GM21360 (cell line): ENCODE measurements around the gene AGXT2.

Source experiments
- ATAC-seq: cut with Tn5 transposase; IDR thresholded peaks from one replicate; pipeline ENCODE4 v1.9.1; 2021; ENCODE audit warnings: mild to moderate bottlenecking, moderate library complexity; ENCODE audit not compliant: unreplicated experiment

Gene AGXT2

GRCh38 chr5:35016174-35017051 is 31.3 kb downstream of the AGXT2 start:
- ATAC-seq = peak; percentile 54

- no peak for ATAC-seq
These were observed 32.7 kb downstream of the AGXT2 start for GRCh38 chr5:35015063-35015462.

DNA sequence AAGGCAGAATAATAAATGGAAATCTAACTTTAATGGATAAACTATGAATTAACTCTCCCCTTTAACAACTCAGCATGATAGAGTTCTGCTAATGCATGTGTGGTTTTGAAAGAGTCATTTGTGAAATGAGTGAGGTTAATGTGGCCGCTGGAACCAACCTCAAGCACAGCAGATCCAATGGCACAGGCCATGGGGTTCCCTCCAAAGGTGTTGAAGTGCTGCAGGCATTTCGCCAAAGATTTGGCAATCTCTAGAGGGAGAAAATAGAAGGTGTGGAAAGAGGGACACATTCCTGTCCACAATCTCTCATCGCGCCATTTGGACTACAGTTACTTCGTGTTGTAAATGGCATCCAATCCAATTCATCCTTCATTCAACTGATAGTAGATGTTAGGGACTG is 35.0 kb downstream of the AGXT2 start:
- ATAC-seq = no peak

DNA sequence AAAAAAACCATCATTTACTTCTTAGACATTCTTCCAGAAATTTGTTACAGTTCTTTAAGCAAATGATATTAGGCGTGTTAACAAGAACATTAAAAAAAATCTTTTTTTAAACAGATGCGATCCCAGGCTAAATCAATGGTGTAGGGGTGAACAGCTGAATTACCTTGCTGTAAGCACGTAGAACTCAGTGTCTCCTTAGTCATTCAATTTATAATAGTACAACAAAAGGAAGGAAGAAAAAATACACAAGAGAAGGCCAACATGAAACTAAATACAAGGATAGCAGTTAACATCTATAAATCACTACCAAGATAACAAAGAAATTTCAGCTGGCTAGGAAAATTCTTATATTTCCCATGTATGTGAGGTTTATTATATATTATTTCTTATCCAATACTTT is 35.4 kb downstream of the AGXT2 start:
- no peak for ATAC-seq

DNA sequence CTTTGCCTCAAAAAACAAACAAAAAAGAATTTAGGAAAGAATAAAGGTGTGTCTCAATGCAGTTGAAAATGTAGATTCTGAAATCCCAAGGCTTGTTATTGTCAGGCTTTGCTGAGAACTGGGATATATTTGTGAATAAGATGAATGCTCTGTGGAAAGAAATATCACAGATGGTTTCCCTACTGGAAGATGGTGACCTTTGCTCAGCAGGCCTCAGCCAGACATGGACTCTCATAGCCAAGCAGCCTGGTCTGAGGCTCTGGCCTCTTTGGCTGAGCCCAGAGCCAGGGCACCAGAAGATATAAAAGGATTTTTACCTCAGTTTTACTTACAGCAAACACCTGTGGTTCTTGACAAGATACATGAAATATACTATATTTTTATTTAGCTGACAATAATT is 37.1 kb downstream of the AGXT2 start:
- no peak for ATAC-seq

DNA sequence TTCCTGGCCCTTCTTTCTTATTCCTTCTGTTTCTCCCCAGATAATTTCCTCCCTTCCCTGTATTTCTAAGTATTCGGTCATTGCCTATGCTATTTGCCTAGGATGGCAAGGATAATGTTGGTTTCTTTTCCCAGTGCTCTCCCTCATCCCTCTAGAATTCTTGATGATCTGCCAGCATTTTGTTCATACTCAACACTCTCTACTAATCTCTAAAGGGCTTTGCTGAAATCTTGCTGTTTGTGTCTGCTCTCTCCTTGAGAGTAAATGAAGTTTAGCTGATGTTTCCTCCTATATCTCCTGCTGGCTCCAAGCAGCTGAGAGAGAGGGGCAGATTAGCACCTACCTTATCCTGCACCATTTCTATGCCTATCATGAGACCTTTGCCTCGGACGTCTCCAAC is 38.1 kb downstream of the AGXT2 start:
- no peak for ATAC-seq

GRCh38 chr5:35009019-35009418 is 38.7 kb downstream of the AGXT2 start:
- no peak for ATAC-seq

DNA sequence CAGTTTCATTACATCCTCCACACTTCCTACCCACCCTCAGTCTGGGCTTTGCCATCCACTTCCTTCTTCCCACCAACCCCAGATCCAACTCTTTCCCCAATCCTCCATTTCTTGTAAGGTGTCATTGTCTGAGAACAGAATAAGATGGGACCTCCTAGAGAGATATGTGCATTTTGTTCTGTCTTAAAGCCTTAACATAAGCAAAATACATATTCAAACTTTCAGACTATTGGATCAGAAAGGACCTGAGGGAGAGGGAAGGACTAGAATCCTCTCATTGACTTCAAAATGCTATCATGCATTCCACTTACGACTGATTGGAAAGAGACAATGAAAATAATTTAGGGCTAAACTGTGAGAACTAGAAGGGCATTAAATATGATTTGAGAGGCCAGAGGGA is 43.0 kb downstream of the AGXT2 start:
- ATAC-seq = no peak

DNA sequence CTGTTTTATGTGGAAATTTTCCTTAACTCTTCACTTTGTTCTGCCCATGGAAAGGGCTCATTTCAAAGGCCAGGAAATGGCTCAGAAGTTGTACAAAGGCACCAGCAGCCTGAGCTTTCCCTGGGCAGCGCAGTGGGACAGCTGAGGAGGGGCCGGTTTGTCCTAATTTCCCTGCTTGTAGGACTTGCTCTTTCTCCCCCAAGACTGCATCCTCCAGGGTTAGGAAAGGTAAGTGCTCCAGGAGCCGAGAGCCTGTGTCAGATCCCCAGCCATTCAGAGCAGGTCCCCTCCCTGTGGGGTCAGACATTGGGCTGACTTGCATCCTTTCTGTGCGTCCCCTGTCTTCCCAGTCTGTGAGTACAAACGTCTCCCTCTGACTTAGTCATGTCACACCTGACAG is 43.5 kb downstream of the AGXT2 start:
- ATAC-seq = no peak

DNA sequence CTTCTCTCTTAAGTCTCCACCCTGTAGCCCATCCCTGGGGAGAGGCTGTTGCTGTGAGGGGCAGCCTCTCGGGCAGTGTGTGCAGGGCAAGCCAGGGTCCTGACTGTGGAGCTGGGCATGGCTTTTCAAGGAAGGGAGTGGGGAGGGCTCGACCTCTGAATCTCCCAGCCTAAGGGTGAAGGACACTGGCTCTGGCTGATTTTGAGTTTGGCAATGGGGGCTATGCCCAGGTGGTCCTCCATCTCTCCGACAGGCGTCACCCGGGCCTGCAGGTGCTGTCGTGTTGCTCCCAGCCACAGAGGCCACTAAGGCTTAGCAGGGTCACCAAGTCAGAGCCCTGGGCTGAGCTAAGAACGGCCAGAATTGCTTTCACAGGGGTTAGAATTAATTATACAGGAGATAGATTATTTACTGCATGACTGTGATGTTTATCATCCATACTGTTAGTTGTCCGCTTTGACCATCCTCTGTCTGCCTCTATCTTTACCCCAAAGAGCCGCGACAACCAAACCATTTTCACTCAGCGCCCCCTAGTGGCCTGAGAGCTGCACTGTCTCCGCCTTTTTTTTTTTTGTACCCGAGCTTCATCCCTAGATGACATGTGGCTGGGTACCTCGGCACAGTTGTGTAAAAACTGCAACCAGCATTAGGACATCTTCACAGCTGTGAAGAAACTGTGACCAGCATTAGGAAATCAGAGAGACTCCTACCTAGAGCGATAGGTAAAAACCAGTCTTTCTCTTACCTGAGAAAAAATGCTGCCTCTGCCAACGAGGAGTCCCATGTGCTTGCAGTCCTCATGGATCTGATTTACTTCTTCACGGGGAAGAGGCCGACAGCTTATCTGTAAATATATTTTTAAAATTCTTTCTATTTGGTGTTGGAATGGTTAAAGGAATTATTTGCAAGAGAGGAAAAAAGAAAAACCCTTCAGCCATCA is 44.5 kb downstream of the AGXT2 start:
- peak; percentile 79 for ATAC-seq

- ATAC-seq = no peak
These were observed 45.3 kb downstream of the AGXT2 start for GRCh38 chr5:35002459-35002858.

DNA sequence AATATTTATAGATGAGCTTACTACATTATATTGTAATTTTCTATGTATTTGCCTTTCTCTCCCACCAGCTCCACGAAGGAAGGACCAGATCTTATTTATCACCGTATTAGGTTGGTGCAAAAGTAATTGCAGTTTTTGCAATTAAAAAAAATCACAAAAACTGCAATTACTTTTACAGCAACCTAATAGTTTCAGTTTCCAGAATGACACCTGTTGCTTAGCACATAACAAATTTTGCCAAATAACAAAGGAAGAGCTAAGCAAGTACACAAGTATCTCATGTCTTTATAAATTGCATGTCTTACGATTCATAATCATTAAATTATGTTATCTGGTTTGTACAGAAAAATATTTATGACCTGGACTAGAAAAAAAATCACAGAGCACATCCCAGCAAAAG is 45.9 kb downstream of the AGXT2 start:
- no peak for ATAC-seq

DNA sequence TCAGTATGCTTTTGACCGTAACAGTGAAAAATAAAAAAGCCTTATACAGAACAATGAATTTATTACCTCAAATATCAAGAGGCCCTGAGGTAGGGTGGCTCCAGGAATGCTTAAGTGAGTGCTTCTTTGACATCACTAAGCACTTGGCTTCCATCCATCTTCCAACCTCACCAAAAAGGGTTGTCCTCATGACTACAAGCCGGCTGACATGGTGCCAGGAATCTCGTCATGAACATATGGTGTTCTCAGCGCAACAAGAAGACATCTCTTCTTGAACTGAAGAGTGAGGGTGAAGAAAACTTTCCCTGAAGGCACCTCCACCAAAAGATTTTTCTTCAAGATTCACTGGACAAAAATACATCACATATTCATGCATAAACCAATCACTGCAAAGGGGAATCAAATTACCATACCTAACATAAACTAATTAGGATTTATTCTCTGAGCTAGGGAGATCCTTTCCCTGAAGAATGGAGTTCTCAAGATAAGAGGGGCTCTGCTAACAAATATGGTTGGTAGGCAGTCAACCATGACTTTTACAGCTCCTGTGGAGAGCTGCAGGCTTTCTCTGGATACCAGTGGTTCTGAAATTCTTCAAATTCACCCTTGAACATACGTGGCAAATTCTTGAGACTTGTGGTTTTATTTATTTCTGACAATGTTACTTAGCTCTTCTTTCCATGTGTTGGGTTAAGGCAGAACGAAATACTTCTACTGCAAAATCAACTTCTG is 49.5 kb downstream of the AGXT2 start:
- ATAC-seq = no peak

DNA sequence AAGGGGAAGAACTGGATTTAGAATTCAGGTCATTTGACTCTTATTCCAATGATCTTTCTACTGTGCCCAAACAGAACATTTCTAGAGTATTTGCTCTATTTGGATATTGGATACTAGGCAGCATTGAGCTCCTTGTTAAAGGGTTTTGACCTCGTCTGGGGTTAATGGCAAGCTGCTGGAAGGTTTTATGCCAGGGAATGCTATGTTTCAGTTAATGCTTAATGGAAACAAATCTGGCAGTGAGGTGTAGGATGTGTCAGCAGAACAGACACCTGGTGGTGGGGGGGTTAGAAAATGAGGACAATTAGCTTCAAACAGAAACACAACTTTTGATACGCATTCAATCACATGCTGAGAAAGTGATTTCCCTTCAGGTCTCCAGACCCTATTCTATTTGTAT is 51.5 kb downstream of the AGXT2 start:
- no peak for ATAC-seq

DNA sequence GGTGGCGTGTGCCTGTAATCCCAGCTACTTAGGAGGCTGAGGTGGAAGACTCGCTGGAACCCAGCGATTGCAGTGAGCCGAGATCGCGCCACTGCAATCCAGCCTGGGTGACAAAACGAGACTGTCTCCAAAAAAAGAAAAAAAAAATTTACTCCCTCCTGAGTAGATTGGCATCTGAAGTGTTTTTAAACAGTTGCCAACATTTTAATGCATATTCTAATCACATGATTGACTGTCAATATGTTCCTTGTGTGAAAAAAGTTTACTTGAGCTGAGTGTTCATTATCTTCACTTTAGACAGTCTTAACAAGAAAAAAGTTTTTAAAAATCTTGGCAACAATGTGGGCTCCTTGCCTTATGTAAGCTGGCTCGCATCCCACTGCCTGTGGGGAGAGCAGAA is 53.8 kb downstream of the AGXT2 start:
- no peak for ATAC-seq

- no peak for ATAC-seq
These were observed 56.1 kb downstream of the AGXT2 start for GRCh38 chr5:34991486-34992238.

GRCh38 chr5:34986965-34987364 is 60.8 kb downstream of the AGXT2 start:
- no peak for ATAC-seq

DNA sequence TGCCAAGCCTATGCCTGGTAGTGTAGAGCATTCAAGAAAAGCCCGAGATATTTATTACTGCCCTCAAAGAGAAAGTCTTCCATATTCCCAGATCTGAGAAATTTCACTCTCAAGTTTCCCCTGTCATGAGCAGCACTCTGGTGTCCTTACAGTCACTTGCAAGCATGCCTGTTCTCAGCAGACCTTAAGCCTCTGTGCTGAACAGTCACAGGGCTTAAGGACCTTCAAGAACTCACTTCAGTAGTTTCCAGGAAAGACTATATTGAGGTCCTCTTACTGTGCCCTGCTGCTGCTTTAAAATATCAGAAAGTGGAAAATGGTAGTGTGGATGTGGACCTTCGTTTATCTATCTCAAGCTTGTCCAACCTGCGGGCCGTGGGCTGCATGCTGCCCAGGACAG is 64.9 kb downstream of the AGXT2 start:
- no peak for ATAC-seq

GRCh38 chr5:34978681-34979080 is 69.1 kb downstream of the AGXT2 start:
- ATAC-seq = no peak

DNA sequence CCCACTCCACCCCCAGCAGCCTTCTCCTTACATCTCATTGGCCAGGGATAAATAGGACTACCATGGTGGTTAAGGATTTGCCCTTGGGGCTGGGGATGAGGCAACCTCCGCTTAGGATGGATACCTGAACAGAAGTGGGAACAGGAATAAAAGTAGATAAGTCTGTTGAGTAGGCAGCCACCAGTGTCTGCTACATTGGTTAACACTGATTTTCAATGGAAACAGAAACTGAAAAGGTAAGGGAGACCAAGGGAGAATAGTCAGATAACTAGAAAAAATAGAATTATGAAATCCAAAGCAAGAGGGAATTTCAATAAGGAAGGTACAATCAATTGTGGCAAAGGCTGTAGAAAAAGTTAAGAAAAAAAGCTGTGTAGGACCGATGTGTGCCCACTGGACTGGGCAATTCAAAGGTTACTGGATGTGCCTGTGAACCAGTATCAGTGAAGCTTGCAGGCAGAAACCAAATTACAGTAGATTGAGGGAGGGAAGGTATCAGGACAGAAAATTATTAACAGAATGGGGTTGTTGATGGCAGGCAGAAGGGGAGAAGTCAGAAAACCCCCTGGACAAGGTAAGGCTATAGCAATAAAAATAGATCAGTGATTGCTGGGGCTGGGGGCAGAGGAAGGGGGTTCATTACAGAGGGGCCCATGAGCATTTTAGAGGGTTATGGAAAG is 69.7 kb downstream of the AGXT2 start:
- no peak for ATAC-seq
